Breast epithelium (tissue), 4 donors: ENCODE measurements around the gene AJUBA. TPM values are rescaled to one million over a fixed set of nuclear protein-coding genes. Genes with fewer than 3 reads are reported as not detected.
"Not testable (repeated sequence)": the region's sequence is repeated elsewhere in the genome, so short reads cannot be mapped to it uniquely, and the experiment has no call there.

ENCODE experiments used
- DNase-seq, 2 donors: peaks; one replicate each; pipeline ENCODE4 v3.0.0-alpha.2; 2019; ENCODE audit warnings: low spot score in 2 of 2
- H3K27ac ChIP-seq, 2 donors: fragments of 200-600 bp; sonication (generic) in 1 of 2; one replicate each; pipeline ENCODE4 v1.5.1; 2016 to 2019; ENCODE audit warnings: mild to moderate bottlenecking in 1 of 2
- H3K27me3 ChIP-seq, 2 donors: fragments of 200-600 bp; sonication (generic) in 1 of 2; one replicate each; pipeline versions ENCODE4 v1.5.1 to v1.6.0; 2017 to 2019; ENCODE audit warnings: control low read depth in 1 of 2, mild to moderate bottlenecking in 1 of 2
- H3K36me3 ChIP-seq: fragments of 200-600 bp; one replicate; pipeline ENCODE4 v1.5.1; 2019
- H3K4me1 ChIP-seq, 2 donors: fragments of 200-600 bp; sonication (generic); one replicate each; pipeline ENCODE4 v1.5.1; 2016 to 2019; ENCODE audit warnings: control low read depth in 1 of 2
- H3K4me3 ChIP-seq, 3 donors: fragments of 200-600 bp; sonication (generic); 1 replicate in 2 of 3; 2 replicates in 1 of 3; pipeline ENCODE4 v1.5.1; 2016 to 2019; ENCODE audit warnings: mild to moderate bottlenecking in 3 of 3, moderate library complexity in 2 of 3
- H3K9me3 ChIP-seq, 2 donors: fragments of 200-600 bp; sonication (generic) in 1 of 2; one replicate each; pipeline ENCODE4 v1.5.1; 2016 to 2019; ENCODE audit warnings: control low read depth in 1 of 2
- POLR2A ChIP-seq: fragments of 450-650 bp; IDR thresholded peaks from one replicate; pipeline ENCODE4 v1.6.1; 2016; ENCODE audit warnings: antibody characterized with exemption, mild to moderate bottlenecking, moderate library complexity
- POLR2AphosphoS5 ChIP-seq, 3 donors: sonication (generic); formaldehyde crosslinking; IDR thresholded peaks; one replicate each; pipeline ENCODE4 v1.6.1; 2017; ENCODE audit warnings: antibody characterized with exemption in 3 of 3
- intact Hi-C: fragments of 100-400 bp; cut with DNase I; formaldehyde crosslinking; loops from one replicate; pipeline ENCODE4 v1.15.1; 2023; ENCODE audit warnings: low total_unique reads
- total RNA-seq, 3 donors: library from RNA; depleted of rRNA; stranded (reverse); fragments of >200 nt; gene quantifications; one replicate each; pipeline ENCODE4 v1.1.0, GENCODE V29; 2016
- TF ChIP-seq, protein P1 (sequence below), 3 donors: fragments of 450-650 bp; IDR thresholded peaks; one replicate each; pipeline ENCODE4 v1.5.1; 2016 to 2017; ENCODE audit warnings: antibody characterized with exemption in 3 of 3, mild to moderate bottlenecking in 3 of 3, moderate library complexity in 3 of 3

Gene AJUBA
- total RNA-seq, 3 donors from 2014 or later, result 3.2 to 24.0 (median 18.7) TPM

DNA sequence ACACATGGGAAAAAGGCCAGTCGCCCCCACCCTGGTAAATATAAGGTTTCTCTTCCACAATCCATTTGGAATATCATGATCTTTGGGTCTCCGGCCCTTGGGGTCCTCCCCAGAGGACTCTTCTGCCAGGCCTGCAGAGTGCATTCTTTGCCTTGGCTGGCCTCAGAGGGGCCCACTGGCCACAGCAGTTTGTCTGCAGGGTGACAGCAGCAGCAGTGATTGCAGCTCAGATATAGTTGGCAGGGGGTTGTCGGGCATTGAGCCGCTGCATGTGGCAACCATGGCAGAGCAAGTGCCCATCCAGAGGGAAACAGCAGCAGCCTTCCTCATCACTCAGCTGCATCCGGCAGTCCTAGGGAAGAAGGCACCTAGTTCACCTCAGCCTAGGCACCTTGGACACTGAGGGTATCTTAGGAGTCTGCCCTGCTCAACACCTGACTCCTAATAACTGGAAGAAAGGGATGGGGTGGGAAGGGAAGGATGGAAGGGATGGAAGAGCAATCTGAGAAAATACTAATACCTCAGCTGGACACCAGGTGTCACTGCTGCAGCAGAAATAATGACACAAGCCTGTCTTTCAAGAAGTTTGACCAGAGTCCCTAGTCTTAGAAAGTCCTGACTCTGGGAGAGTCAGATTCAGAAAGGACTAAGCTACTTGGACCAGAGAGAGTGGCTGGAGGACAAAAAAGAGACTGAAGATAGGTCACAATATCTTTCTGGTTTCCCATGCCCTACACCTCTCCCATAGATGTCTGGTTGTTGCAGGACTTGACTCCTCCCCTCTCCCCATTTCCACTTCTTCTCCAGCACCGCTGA lies 8.9 kb downstream of the AJUBA start:
- H3K4me1 ChIP-seq, result peaks cover 5 to 16% of the 10 kb centered on the region in 2 donors
- no peaks in the 10 kb centered on the region for H3K36me3 ChIP-seq
- no peak overlapping the region for H3K4me3 ChIP-seq
- no peaks in the 10 kb centered on the region for H3K27me3 ChIP-seq
- H3K27ac ChIP-seq, result peak overlapping the region in 1 of 2 donors; percentile 34
- intact Hi-C loops, result no loop called here
- TF ChIP-seq, protein P1, sequence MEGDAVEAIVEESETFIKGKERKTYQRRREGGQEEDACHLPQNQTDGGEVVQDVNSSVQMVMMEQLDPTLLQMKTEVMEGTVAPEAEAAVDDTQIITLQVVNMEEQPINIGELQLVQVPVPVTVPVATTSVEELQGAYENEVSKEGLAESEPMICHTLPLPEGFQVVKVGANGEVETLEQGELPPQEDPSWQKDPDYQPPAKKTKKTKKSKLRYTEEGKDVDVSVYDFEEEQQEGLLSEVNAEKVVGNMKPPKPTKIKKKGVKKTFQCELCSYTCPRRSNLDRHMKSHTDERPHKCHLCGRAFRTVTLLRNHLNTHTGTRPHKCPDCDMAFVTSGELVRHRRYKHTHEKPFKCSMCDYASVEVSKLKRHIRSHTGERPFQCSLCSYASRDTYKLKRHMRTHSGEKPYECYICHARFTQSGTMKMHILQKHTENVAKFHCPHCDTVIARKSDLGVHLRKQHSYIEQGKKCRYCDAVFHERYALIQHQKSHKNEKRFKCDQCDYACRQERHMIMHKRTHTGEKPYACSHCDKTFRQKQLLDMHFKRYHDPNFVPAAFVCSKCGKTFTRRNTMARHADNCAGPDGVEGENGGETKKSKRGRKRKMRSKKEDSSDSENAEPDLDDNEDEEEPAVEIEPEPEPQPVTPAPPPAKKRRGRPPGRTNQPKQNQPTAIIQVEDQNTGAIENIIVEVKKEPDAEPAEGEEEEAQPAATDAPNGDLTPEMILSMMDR (IDR thresholded peaks at IDR 0.05), result peak; percentile 57 to 86 (median 86)
- TF ChIP-seq POLR2AphosphoS5 (IDR thresholded peaks at IDR 0.05) (no peak), POLR2A (no peak)
- DNase-seq, result no peak
- H3K9me3 ChIP-seq, result no peaks in the 10 kb centered on the region

DNA sequence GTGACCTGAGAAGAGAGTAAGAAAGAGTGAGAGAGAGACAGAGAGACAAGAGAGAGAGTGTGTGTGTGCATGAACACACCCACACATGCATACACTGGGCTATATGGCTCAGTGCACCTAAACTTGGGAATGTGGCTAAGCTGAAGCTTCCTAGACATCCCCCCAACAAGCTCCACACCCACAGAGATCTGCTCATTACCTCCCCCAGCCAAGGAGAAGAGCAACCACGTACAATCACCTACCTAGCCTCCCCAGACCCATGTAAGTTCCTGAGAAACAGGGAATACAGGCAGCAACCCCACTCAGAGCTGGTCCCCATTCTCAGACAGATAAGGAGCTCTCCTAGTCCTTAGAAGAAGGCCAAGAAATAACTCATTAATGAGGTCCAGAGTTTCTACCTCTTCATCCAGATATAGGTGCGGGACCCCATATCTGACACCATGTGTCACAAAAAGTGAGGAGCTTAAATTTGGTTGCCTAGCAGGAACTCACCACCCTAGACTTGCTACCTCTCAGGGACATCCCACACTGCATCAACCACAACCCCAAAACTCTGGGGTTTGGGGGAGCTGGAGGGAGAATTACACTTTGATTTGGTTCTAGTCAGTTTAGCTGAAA lies 9.9 kb downstream of the AJUBA start:
- Histone ChIP-seq H3K36me3 (no peaks in the 10 kb centered on the region), H3K27ac (no peak overlapping the region), H3K4me3 (no peak overlapping the region), H3K9me3 (no peaks in the 10 kb centered on the region), H3K4me1 (peaks cover 0 to 6% of the 10 kb centered on the region in 2 donors), H3K27me3 (no peaks in the 10 kb centered on the region)
- intact Hi-C loops, result no loop called here
- TF ChIP-seq POLR2AphosphoS5 (IDR thresholded peaks at IDR 0.05), result no peak
- TF ChIP-seq POLR2A, result no peak
- TF ChIP-seq, protein P1 (IDR thresholded peaks at IDR 0.05), result no peak
- no peak for DNase-seq

DNA sequence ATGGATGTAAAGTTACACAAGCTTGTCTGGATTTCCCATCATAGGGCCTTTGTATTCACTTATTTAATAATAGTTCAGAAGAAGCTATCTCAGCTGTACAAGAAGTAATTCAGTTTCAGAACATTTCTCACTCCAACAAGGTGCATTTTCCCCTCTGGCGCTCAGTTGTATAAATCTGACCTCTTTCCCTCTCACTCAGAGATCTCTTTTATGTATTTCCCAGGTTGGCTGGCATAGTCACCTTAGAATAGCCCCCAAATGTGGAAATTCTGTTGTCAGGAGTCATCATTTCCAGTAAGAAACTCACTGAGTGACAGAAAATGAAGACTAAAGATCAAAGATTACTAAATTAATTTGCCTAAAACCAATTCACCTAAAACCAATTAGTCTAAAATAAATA lies 11.2 kb downstream of the AJUBA start:
- TF ChIP-seq POLR2A (no peak), POLR2AphosphoS5 (IDR thresholded peaks at IDR 0.05) (no peak)
- TF ChIP-seq, protein P1 (IDR thresholded peaks at IDR 0.05), result no peak
- no peak overlapping the region for H3K27ac ChIP-seq
- no peak overlapping the region for H3K4me3 ChIP-seq
- no peak for DNase-seq
- no peaks in the 10 kb centered on the region for H3K4me1 ChIP-seq
- no peaks in the 10 kb centered on the region for H3K27me3 ChIP-seq
- H3K36me3 ChIP-seq, result no peaks in the 10 kb centered on the region
- intact Hi-C loops, result no loop called here
- no peaks in the 10 kb centered on the region for H3K9me3 ChIP-seq

DNA sequence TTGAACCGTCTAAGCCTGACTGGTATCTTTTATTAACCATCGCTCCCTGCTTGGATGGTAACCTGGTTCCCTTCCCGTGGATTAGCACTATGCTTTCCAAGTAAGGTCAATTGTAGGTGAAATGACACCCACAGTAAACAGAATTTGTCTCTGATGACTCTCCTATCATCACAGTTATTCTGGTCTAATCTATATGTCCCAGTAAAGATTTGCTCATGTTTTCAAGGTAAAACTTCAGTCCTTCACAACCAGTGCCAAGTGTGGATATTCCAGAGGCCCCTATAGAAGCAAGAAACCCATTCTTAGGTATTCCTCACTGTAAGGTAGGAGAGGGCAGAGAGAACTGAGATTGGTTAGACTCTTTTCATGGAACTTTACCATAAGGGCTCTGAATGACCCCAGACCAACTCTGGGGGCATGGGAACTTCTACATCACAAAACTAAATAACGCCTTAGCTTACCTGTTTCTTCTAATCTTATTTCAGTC lies 15.5 kb downstream of the AJUBA start:
- no peak overlapping the region for H3K27ac ChIP-seq
- no peak overlapping the region for H3K4me3 ChIP-seq
- no peaks in the 10 kb centered on the region for H3K36me3 ChIP-seq
- no peak for DNase-seq
- no peaks in the 10 kb centered on the region for H3K4me1 ChIP-seq
- H3K9me3 ChIP-seq, result no peaks in the 10 kb centered on the region
- TF ChIP-seq POLR2AphosphoS5 (IDR thresholded peaks at IDR 0.05), result no peak
- TF ChIP-seq, protein P1 (IDR thresholded peaks at IDR 0.05), result no peak
- TF ChIP-seq POLR2A, result no peak
- H3K27me3 ChIP-seq, result no peaks in the 10 kb centered on the region
- intact Hi-C loops, result no loop called here

DNA sequence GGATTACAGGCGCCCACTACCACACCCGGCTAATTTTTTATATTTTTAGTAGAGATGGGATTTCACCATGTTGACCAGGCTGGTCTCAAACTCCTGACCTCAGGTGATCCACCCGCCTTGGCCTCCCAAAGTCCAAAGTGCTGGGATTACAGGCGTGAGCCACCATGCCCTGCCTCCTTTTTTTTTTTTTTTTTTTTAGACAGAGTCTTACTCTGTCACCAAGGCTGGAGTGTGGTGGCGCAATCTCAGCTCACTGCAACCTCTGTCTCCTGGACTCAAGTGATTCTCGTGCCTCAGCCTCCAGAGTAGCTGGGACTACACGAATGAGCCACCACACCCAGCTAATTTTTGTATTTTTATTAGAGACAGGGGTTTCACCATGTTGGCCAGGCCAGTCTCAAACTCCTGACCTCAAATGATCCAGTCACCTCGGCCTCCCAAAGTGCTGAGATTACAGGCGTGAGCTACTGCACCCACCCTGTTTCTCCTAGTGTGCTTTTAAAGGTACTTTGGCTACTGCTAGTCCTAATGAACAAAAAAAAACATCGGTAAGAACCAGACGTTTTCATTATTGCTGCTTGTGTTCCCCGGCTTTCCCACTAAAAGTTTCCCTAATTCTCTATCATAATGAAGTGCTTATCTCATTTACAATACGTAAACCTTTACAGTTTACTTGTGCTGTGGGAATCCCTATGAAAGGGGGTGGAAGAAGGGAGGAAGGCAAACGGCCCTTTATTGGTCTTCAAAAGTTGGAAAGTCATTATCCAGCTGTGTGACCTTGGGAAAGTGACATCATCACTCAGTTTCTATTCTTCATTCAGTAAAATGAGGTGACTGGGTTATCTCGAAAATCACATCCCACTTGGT lies 16.2 kb downstream of the AJUBA start:
- H3K4me3 ChIP-seq, H3K36me3 ChIP-seq, H3K9me3 ChIP-seq, DNase-seq, intact Hi-C loops, H3K27ac ChIP-seq, H3K27me3 ChIP-seq, H3K4me1 ChIP-seq: not testable (repeated sequence)
